Camera-type eye (tissue), 1 donor: ENCODE measurements around the gene GNAS. TPM values are rescaled to one million over a fixed set of nuclear protein-coding genes. Genes with fewer than 3 reads are reported as not detected.

Experiments
- total RNA-seq: library from RNA; depleted of rRNA; stranded (reverse); fragments of >200 nt; gene quantifications from one replicate; pipeline ENCODE4 v1.2.3, GENCODE V29; 2014

The GNAS gene
- 781 TPM for total RNA-seq

GRCh38 chr20:58852543-58853271, at the start of gene GNAS:
Gene GNAS, plus strand, starts transcription at chr20:58852716.

DNA sequence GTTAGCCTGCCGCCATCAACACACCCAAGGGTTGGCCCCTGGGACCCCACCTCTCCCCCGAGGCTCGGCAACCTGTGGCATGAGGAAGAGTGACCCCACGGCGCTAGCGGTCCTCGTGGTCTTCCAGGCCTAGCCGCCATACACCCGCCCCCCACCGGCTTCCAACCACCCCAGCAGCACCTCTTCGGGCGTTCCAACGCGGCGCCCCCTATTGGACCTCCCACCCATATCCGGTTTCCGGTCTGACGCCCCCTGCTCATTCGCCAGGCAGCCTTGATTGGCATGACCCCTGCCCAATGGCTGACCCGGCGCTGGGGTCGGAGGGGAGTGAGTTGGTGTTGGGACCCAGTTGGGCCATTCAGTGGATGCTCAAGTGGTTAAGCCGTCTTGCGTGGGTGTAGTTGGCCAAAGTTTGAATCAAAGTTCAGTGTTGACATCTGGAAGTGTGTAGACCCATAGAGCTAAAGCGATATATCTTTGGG, 1.8 kb upstream of the GNAS start, which contains the start of gene GNAS-AS1:
Gene GNAS-AS1 (minus strand): TSS at position 210 of the 482 bp plus-strand sequence.

Other genes with a start within 250 kb of the GNAS start
- gene STX16, start 201.4 kb upstream of the GNAS start, total RNA-seq: 98.0 TPM
- 36.2 TPM for gene NPEPL1, start 159.9 kb upstream of the GNAS start, total RNA-seq
- 1.8 TPM for gene GNAS-AS1, start 1.8 kb upstream of the GNAS start, total RNA-seq
- 69.7 TPM for gene NELFCD, start 128.5 kb downstream of the GNAS start, total RNA-seq
- gene CTSZ, start 154.5 kb downstream of the GNAS start, total RNA-seq: 85.2 TPM
- gene TUBB1, start 166.7 kb downstream of the GNAS start, total RNA-seq: 3.7 TPM
- 9.1 TPM for gene ATP5F1E, start 179.6 kb downstream of the GNAS start, total RNA-seq
- gene PRELID3B, start 190.1 kb downstream of the GNAS start, total RNA-seq: 45.1 TPM